ENCODE results near the gene CAPN1.

- no peak for TF ChIP-seq YY1 (IDR thresholded peaks at IDR 0.05; ENCODE audit: insufficient read depth, insufficient read length)
- no peak for TF ChIP-seq ZNF274 (IDR thresholded peaks at IDR 0.05; ENCODE audit: low read depth, low read length)
Measured at GRCh38 chr11:65241134-65241533, 59.4 kb downstream of the CAPN1 start.
